Measurements from ENCODE around the gene MYRF. TPM values are rescaled to one million over a fixed set of nuclear protein-coding genes. Genes with fewer than 3 reads are reported as not detected.

Gene MYRF
- total RNA-seq, 1 donor from 2014 or later, result 39.5 TPM

GRCh38 chr11:61754534-61755482, 2.4 kb downstream of the MYRF start:
- TF ChIP-seq EZH2 (IDR thresholded peaks at IDR 0.05; ENCODE audit: insufficient read depth, low read length), result no peak
- no peak for TF ChIP-seq CTCF (IDR thresholded peaks at IDR 0.05; ENCODE audit: insufficient read depth, low read depth, low read length)
- no peaks in the 10 kb centered on the region for H3K36me3 Mint-ChIP-seq (ENCODE audit: low read depth, unreplicated experiment)

GRCh38 chr11:61756147-61756451, 3.7 kb downstream of the MYRF start:
- Histone ChIP-seq H3K36me3 (ENCODE audit: insufficient read depth, low read length) (no peaks in the 10 kb centered on the region), H3K4me1 (ENCODE audit: insufficient read depth, low read length) (peaks cover 54% of the 10 kb centered on the region), H3K27me3 (ENCODE audit: insufficient read depth, low read length) (no peaks in the 10 kb centered on the region), H3K9me3 (ENCODE audit: insufficient read depth, low read depth, low read length) (no peaks in the 10 kb centered on the region), H3K79me2 (ENCODE audit: insufficient read depth, low read length) (peaks cover 64% of the 10 kb centered on the region), H3K9ac (ENCODE audit: low read length) (peak overlapping the region; percentile 60), H3K4me3 (ENCODE audit: insufficient read depth, low read depth, low read length) (no peak overlapping the region), H3K4me2 (ENCODE audit: low read length) (peak overlapping the region; percentile 68), H2AFZ (ENCODE audit: low read depth, low read length) (peak overlapping the region; percentile 37), H4K20me1 (ENCODE audit: insufficient read depth, low read length) (peaks cover 3% of the 10 kb centered on the region), H3K27ac (ENCODE audit: low read depth, low read length) (peak overlapping the region; percentile 45)
- H3K4me1 Mint-ChIP-seq (ENCODE audit: low read depth, unreplicated experiment), result peaks cover 18% of the 10 kb centered on the region
- H3K36me3 Mint-ChIP-seq (ENCODE audit: low read depth, unreplicated experiment), result no peaks in the 10 kb centered on the region
- no peaks in the 10 kb centered on the region for H3K9me3 Mint-ChIP-seq (ENCODE audit: unreplicated experiment)
- peak overlapping the region; percentile 26 for H3K27ac Mint-ChIP-seq (ENCODE audit: unreplicated experiment)
- no peaks in the 10 kb centered on the region for H3K27me3 Mint-ChIP-seq (ENCODE audit: low read depth, unreplicated experiment)
- DNase-seq (ENCODE audit: low read depth) (no peak), FAIRE-seq (no peak)
- TF ChIP-seq EZH2 (IDR thresholded peaks at IDR 0.05; ENCODE audit: insufficient read depth, low read length) (no peak), CTCF (IDR thresholded peaks at IDR 0.05; ENCODE audit: insufficient read depth, low read depth, low read length) (no peak)
- no peak overlapping the region for H3K4me3 Mint-ChIP-seq (ENCODE audit: unreplicated experiment)

More at GRCh38 chr11:61754534-61755482, 2.4 kb downstream of the MYRF start:
- H3K4me3 ChIP-seq (ENCODE audit: insufficient read depth, low read depth, low read length), result no peak overlapping the region
- peak overlapping the region; percentile 77 for H3K9ac ChIP-seq (ENCODE audit: low read length)
- H3K79me2 ChIP-seq (ENCODE audit: insufficient read depth, low read length), result peaks cover 56% of the 10 kb centered on the region
- no peaks in the 10 kb centered on the region for H3K36me3 ChIP-seq (ENCODE audit: insufficient read depth, low read length)
- no peak overlapping the region for H3K27ac Mint-ChIP-seq (ENCODE audit: unreplicated experiment)
- peak; percentile 72 for DNase-seq (ENCODE audit: low read depth)
- no peaks in the 10 kb centered on the region for H3K27me3 Mint-ChIP-seq (ENCODE audit: low read depth, unreplicated experiment)
- H3K4me2 ChIP-seq (ENCODE audit: low read length), result peak overlapping the region; percentile 85
- H2AFZ ChIP-seq (ENCODE audit: low read depth, low read length), result no peak overlapping the region
- peaks cover 57% of the 10 kb centered on the region for H3K4me1 ChIP-seq (ENCODE audit: insufficient read depth, low read length)
- H3K4me1 Mint-ChIP-seq (ENCODE audit: low read depth, unreplicated experiment), result peaks cover 18% of the 10 kb centered on the region
- H4K20me1 ChIP-seq (ENCODE audit: insufficient read depth, low read length), result peaks cover 3% of the 10 kb centered on the region
- FAIRE-seq, result no peak
- no peaks in the 10 kb centered on the region for H3K27me3 ChIP-seq (ENCODE audit: insufficient read depth, low read length)
- no peaks in the 10 kb centered on the region for H3K9me3 ChIP-seq (ENCODE audit: insufficient read depth, low read depth, low read length)
- H3K27ac ChIP-seq (ENCODE audit: low read depth, low read length), result peak overlapping the region; percentile 61
- peak overlapping the region; percentile 92 for H3K4me3 Mint-ChIP-seq (ENCODE audit: unreplicated experiment)
- no peaks in the 10 kb centered on the region for H3K9me3 Mint-ChIP-seq (ENCODE audit: unreplicated experiment)
